Mammary epithelial cell (primary cell): ENCODE data around the gene CDK14.

Experiments used
- CTCF ChIP-seq, 2 donors: IDR thresholded peaks in 1 of 2; conservative IDR thresholded peaks in 1 of 2; 2 replicates each; pipeline ENCODE4 v1.5.1; 2011 to 2012; ENCODE audit warnings: inconsistent platforms in 2 of 2, low read length in 2 of 2, mild to moderate bottlenecking in 2 of 2, control low read depth in 1 of 2, low read depth in 1 of 2; ENCODE audit not compliant: insufficient read depth in 1 of 2; ENCODE audit errors: extremely low read depth in 1 of 2
- EZH2 ChIP-seq: IDR thresholded peaks from 2 replicates; pipeline ENCODE4 v1.6.1; 2012; ENCODE audit warnings: low read length, inconsistent platforms, borderline replicate concordance

GRCh38 chr7:91029688-91030087 is 433.6 kb downstream of the CDK14 start:
- TF ChIP-seq CTCF (conservative IDR thresholded peaks at IDR 0.05 in 1 of 2, IDR thresholded peaks at IDR 0.05 in 1 of 2; ENCODE audit: extremely low read depth in 1 of 2, insufficient read depth in 1 of 2, low read depth in 1 of 2, low read length in 2 of 2) (no peak), EZH2 (no peak)
